BLaER1 (cell line): ENCODE measurements around the gene ACADVL.

Source experiments
- H3K27ac ChIP-seq: shearing (Covaris generic); formaldehyde crosslinking; 2 replicates; pipeline ENCODE4 v1.8.1; 2022
- H3K27me3 ChIP-seq: shearing (Covaris generic); formaldehyde crosslinking; 2 replicates; pipeline ENCODE4 v1.8.1; 2022
- H3K36me3 ChIP-seq: shearing (Covaris generic); formaldehyde crosslinking; 2 replicates; pipeline ENCODE4 v1.8.1; 2022
- H3K4me1 ChIP-seq: shearing (Covaris generic); formaldehyde crosslinking; 2 replicates; pipeline ENCODE4 v1.8.1; 2022
- H3K4me2 ChIP-seq: shearing (Covaris generic); formaldehyde crosslinking; 2 replicates; pipeline ENCODE4 v1.8.1; 2022
- H3K4me3 ChIP-seq: shearing (Covaris generic); formaldehyde crosslinking; 2 replicates; pipeline ENCODE4 v1.8.1; 2022
- H3K9ac ChIP-seq: shearing (Covaris generic); formaldehyde crosslinking; 2 replicates; pipeline ENCODE4 v1.8.1; 2022
- H3K9me3 ChIP-seq: shearing (Covaris generic); formaldehyde crosslinking; 2 replicates; pipeline ENCODE4 v1.8.1; 2022
- H4K20me1 ChIP-seq: shearing (Covaris generic); formaldehyde crosslinking; 2 replicates; pipeline ENCODE4 v1.8.1; 2022
- Cebpa-rat ChIP-seq: shearing (Covaris generic); IDR thresholded peaks from 2 replicates; pipeline ENCODE4 v1.8.1; 2022

Gene ACADVL

DNA sequence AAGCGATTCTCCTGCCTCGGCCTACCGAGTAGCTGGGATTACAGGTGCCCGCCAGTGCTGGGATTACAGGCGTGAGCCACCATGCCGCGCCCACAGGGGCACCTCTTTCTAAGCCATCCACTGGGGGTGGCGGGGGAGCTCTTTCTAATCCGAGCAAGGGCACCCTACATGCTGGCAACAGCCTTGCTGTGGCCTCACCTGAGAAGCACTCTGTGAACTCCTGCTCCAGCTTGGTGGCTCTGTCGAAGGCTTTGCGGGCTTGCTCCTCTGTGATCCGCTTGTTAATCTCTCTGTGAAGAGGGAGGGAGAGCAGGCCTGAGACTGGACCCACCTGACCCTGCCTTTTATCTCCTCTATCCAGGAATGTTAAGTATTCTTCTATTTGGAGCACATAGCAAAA lies 28.7 kb upstream of the ACADVL start:
- no peak overlapping the region for H3K9ac ChIP-seq
- no peak overlapping the region for H3K27ac ChIP-seq
- no peaks in the 10 kb centered on the region for H3K27me3 ChIP-seq
- no peak overlapping the region for H3K4me2 ChIP-seq
- H4K20me1 ChIP-seq: no peaks in the 10 kb centered on the region
- no peak overlapping the region for H3K4me3 ChIP-seq
- no peaks in the 10 kb centered on the region for H3K9me3 ChIP-seq
- TF ChIP-seq Cebpa-rat: no peak
- peaks cover 12% of the 10 kb centered on the region; the same call in 1 of the 2 replicates for H3K4me1 ChIP-seq
- H3K36me3 ChIP-seq: peaks cover 81% of the 10 kb centered on the region

DNA sequence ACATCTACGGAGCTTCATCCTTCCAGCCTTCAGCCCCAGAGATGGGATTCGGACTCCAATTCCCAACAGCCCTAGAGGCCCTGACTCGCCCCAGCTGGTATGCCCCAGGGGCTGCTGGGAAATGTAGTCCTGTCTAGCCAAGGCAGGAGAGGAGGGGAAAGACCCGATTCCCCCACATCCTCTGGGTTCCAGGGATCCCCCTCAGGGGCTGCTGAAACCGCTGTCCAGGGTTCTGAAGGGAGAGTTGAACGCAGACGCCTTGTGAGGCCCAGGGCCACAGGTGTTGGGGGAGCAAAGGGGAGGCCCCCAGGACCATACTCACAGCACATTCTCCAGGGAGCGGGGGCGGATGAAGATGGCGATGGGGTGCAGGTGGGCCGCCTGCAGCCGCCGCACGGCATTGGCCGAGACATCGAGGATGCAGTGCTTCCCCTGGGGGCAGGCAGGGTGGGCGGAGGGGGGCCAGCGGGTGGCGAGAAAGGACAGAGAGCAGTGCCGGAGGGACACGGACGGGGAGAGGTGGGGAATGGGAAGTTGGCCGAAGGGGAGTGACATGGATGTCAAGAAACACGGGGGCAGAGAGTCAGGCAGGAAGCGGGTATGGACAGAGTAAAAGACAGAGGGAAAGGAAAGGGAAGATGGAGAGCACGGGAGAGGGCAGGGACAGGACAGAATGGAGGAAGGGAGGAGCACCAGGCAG lies 28.0 kb upstream of the ACADVL start:
- H3K4me3 ChIP-seq: no peak overlapping the region
- H3K4me1 ChIP-seq: peaks cover 12% of the 10 kb centered on the region; the same call in 1 of the 2 replicates
- H3K27ac ChIP-seq: no peak overlapping the region
- H3K36me3 ChIP-seq: peaks cover 86% of the 10 kb centered on the region
- no peaks in the 10 kb centered on the region for H3K9me3 ChIP-seq
- TF ChIP-seq Cebpa-rat: no peak
- no peak overlapping the region for H3K9ac ChIP-seq
- H4K20me1 ChIP-seq: no peaks in the 10 kb centered on the region
- no peak overlapping the region for H3K4me2 ChIP-seq
- no peaks in the 10 kb centered on the region for H3K27me3 ChIP-seq

DNA sequence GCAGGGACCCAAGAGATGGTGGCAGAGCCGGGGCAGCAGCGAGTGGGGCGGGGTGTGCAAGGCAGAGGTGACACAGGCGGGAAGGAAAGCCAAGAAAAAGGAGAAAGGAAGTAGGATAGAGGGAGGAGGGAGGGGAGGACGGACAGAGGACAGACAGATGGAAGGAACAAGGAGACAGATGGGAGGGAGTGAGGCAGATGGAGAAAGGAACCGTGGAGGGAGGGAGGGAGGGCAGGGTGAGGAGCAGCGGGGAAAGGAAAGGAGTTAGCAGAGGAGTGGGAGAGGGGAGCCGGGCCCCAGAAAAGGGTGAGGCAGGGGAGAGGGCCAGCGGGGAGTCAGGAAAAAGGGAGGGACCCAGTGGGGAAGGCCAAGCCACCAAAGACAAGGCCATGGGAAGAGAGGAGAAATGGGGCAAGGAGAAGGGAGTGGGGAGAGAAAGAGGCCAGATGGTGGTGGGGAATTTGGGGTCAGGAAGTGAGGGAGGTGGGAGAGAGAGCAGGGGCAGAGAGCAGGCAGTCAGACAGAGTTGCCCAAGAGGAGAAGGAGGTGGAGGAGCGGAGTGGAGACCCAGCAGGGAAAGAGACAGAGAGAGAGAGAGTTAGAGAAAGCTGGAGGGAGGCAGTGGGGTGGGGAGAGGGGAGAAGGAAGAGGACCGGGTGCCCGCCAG lies 27.3 kb upstream of the ACADVL start:
- no peak overlapping the region for H3K27ac ChIP-seq
- TF ChIP-seq Cebpa-rat: no peak
- H3K4me3 ChIP-seq: no peak overlapping the region
- no peak overlapping the region for H3K4me2 ChIP-seq
- peaks cover 12% of the 10 kb centered on the region; the same call in 1 of the 2 replicates for H3K4me1 ChIP-seq
- peaks cover 90% of the 10 kb centered on the region for H3K36me3 ChIP-seq
- no peaks in the 10 kb centered on the region for H3K27me3 ChIP-seq
- no peaks in the 10 kb centered on the region for H3K9me3 ChIP-seq
- no peaks in the 10 kb centered on the region for H4K20me1 ChIP-seq
- H3K9ac ChIP-seq: no peak overlapping the region

DNA sequence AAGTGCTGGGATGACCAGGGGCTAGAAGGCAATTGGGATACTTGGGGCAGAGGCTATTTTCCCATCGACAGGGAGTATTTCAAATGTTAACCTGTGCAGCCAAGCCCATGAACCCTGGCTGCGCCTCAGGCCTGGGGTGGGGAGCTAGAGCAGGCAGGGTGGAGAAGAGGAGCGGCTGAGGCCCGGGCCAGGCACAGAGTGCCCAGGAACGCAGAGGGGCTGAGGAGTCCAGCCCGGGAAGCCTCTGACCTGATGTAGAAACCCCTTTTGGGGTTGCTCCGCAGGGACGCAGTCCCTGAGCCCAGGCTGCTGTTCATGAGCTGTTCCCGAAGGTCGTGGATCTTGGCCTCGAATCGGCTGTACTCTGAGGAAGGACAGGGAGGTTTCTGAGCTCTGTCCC lies 23.8 kb upstream of the ACADVL start:
- no peak overlapping the region for H3K4me3 ChIP-seq
- H3K27ac ChIP-seq: no peak overlapping the region
- H3K9me3 ChIP-seq: no peaks in the 10 kb centered on the region
- no peaks in the 10 kb centered on the region for H3K27me3 ChIP-seq
- H4K20me1 ChIP-seq: no peaks in the 10 kb centered on the region
- no peak overlapping the region for H3K9ac ChIP-seq
- TF ChIP-seq Cebpa-rat: no peak
- no peak overlapping the region for H3K4me2 ChIP-seq
- H3K4me1 ChIP-seq: peaks cover 12% of the 10 kb centered on the region; the same call in 1 of the 2 replicates
- H3K36me3 ChIP-seq: peaks cover 99% of the 10 kb centered on the region

DNA sequence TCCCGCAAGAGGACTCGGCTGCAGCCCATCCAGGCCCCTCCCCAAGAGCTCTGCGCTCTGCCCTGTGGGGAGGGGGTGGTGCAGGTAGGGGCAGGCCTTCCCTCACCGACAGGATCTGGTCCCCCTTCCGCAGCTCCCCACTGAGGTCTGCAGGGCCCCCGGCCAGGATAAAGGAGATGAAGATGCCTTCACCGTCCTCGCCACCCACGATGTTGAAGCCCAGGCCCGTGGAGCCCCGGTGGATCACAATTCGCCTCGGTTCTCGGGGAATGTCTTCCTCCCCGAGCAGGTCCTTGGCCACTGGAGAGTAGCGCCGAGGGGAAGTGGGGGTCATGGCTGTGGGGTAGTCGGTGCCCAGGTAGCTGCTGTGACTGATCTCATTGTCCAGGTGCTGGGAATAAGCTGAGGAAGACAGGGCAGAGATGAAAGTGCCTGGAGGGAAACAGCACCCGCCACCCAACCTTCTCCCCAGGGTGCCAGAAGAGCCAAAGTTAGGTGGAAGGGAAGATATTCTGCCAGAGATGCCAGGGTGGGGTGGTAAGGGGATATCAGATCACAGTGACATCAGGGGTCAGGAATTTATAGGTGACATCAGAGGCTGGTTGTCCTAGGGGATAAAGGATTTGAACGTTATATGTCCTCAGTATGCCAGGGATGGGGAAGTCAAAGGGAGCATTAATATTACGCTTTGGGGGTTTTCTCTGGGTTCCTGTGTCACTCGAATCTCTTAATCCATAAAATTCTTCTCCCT lies 22.9 kb upstream of the ACADVL start:
- H3K27ac ChIP-seq: no peak overlapping the region
- H3K4me1 ChIP-seq: peaks cover 12% of the 10 kb centered on the region; the same call in 1 of the 2 replicates
- no peak overlapping the region for H3K4me2 ChIP-seq
- no peaks in the 10 kb centered on the region for H3K9me3 ChIP-seq
- no peaks in the 10 kb centered on the region for H4K20me1 ChIP-seq
- H3K36me3 ChIP-seq: peaks cover 99% of the 10 kb centered on the region
- H3K4me3 ChIP-seq: no peak overlapping the region
- no peak for TF ChIP-seq Cebpa-rat
- no peaks in the 10 kb centered on the region for H3K27me3 ChIP-seq
- H3K9ac ChIP-seq: no peak overlapping the region

DNA sequence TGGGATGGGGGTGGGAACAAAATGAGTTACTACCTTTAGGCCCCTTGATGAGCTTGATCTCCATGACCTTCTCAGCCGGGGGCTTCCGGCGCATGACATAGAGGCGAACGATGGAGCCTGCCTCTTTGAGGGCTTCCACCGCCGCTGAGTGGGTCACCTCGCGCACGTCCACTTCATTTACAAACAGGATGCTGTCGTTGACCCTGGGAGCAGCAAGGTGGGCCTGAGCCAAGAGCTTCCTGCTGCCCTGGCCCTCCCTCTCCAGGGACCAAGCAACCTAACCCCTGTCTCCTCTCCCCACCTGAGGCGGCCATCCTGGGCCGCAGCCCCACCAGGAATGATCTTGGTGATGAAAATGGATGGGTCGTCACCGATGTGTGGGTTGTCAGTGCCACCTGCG lies 16.3 kb upstream of the ACADVL start:
- TF ChIP-seq Cebpa-rat: no peak
- no peaks in the 10 kb centered on the region for H3K27me3 ChIP-seq
- H4K20me1 ChIP-seq: peaks cover 38% of the 10 kb centered on the region; the same call in 1 of the 2 replicates
- H3K9me3 ChIP-seq: no peaks in the 10 kb centered on the region
- H3K4me2 ChIP-seq: no peak overlapping the region
- no peak overlapping the region for H3K27ac ChIP-seq
- H3K9ac ChIP-seq: no peak overlapping the region
- H3K36me3 ChIP-seq: peaks cover 63% of the 10 kb centered on the region
- no peak overlapping the region for H3K4me3 ChIP-seq
- peaks cover 38% of the 10 kb centered on the region for H3K4me1 ChIP-seq

DNA sequence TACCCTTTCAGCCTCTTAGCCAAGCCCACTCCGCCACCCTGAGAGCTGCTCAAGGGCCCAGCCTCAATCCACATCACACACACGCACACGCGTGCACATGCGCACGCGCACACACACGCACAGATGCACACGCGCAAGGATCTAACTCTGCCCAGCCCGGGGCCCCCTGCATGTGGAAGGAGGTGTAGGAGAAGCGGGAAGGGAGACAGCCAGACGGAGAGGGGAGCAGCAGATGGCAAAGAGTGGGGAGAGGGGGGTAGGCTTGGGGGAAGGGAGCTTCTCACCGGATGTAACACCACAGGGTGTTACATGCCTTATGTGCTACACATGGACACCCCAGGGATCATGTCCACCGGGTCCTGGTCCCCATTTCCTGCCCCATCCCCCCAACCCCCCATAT lies 15.4 kb upstream of the ACADVL start:
- no peaks in the 10 kb centered on the region for H3K27me3 ChIP-seq
- TF ChIP-seq Cebpa-rat: no peak
- H3K4me2 ChIP-seq: peak overlapping the region; percentile 80
- H3K27ac ChIP-seq: no peak overlapping the region
- peaks cover 48% of the 10 kb centered on the region for H3K4me1 ChIP-seq
- no peak overlapping the region for H3K9ac ChIP-seq
- peaks cover 47% of the 10 kb centered on the region; the same call in 1 of the 2 replicates for H4K20me1 ChIP-seq
- no peaks in the 10 kb centered on the region for H3K9me3 ChIP-seq
- H3K4me3 ChIP-seq: peak overlapping the region; percentile 64
- peaks cover 62% of the 10 kb centered on the region for H3K36me3 ChIP-seq

DNA sequence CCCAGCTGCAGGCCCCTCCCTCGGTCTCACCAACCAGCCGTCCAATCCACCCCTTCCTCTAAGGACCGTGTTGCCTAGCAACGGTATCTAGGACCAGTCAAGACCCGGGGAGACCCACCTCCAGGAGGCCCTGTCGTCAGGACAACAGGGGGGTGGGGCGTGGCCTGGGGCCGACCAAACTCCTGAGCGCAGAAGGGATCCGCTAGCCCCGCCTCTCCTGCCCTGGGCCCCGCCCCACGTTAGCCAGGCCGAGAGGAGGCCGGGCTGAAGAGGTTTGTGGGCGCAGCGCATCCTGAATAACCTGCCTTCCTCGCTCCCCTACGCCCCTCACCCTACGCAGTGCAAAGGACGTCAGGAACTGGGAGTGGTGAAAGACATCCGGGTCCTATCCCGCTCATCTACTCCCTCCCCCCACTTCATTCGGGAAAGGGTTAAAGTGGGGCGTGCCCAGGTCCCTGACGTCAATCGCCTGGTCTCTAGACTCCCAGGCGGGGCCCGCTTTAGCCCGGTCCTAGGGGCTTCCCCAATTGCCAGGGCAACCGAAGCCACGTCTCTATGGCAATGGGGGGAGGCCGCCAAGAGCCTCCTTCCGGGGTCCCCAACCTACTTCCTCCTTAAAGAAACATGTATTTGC lies 14.8 kb upstream of the ACADVL start:
- H3K4me3 ChIP-seq: peak overlapping the region; percentile 64
- no peaks in the 10 kb centered on the region for H3K27me3 ChIP-seq
- no peaks in the 10 kb centered on the region for H3K9me3 ChIP-seq
- H3K36me3 ChIP-seq: peaks cover 59% of the 10 kb centered on the region
- peak overlapping the region; percentile 59; the same call in 1 of the 2 replicates for H3K9ac ChIP-seq
- peaks cover 50% of the 10 kb centered on the region for H3K4me1 ChIP-seq
- H4K20me1 ChIP-seq: peaks cover 53% of the 10 kb centered on the region; the same call in 1 of the 2 replicates
- no peak for TF ChIP-seq Cebpa-rat
- H3K4me2 ChIP-seq: peak overlapping the region; percentile 80
- 0 out of 2 replicates have a peak overlapping the region, but pooled peaks have one; percentile 40 for H3K27ac ChIP-seq

DNA sequence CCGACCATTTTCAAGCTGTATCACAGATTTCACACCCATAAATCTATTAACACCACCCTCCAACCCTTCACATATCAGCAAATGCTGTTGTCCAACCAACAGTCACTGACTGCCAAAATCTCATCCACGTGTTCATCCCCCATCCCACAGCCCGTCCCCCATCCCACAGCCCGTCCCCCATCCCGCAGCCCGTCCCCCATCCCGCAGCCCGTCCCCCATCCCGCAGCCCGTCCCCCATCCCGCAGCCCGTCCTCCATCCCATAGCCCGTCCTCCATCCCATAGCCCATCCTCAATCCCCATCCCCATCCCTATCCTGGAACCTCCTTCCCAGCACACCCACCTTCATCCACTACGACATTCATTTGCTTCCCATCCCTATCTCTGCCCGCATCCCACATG lies 14.2 kb upstream of the ACADVL start:
- peak overlapping the region; percentile 59; the same call in 1 of the 2 replicates for H3K9ac ChIP-seq
- peaks cover 60% of the 10 kb centered on the region for H3K36me3 ChIP-seq
- no peaks in the 10 kb centered on the region for H3K27me3 ChIP-seq
- peak overlapping the region; percentile 64 for H3K4me3 ChIP-seq
- peak overlapping the region; percentile 80 for H3K4me2 ChIP-seq
- TF ChIP-seq Cebpa-rat: no peak
- H3K4me1 ChIP-seq: peaks cover 50% of the 10 kb centered on the region
- H4K20me1 ChIP-seq: peaks cover 59% of the 10 kb centered on the region; the same call in 1 of the 2 replicates
- H3K27ac ChIP-seq: no peak overlapping the region
- no peaks in the 10 kb centered on the region for H3K9me3 ChIP-seq
